NCI-H524 treated with DMSO at 0.1 percent for 48 hours (cell line): ENCODE data around the gene SLC10A6.
"Not testable (repeated sequence)": the region's sequence is repeated elsewhere in the genome, so short reads cannot be mapped to it uniquely, and the experiment has no call there.

ENCODE experiments used
- DNase-seq: peaks from one replicate; lab custom pipeline; 2025; lab: John Stamatoyannopoulos, UW

The SLC10A6 gene, protein sequence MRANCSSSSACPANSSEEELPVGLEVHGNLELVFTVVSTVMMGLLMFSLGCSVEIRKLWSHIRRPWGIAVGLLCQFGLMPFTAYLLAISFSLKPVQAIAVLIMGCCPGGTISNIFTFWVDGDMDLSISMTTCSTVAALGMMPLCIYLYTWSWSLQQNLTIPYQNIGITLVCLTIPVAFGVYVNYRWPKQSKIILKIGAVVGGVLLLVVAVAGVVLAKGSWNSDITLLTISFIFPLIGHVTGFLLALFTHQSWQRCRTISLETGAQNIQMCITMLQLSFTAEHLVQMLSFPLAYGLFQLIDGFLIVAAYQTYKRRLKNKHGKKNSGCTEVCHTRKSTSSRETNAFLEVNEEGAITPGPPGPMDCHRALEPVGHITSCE

DNA sequence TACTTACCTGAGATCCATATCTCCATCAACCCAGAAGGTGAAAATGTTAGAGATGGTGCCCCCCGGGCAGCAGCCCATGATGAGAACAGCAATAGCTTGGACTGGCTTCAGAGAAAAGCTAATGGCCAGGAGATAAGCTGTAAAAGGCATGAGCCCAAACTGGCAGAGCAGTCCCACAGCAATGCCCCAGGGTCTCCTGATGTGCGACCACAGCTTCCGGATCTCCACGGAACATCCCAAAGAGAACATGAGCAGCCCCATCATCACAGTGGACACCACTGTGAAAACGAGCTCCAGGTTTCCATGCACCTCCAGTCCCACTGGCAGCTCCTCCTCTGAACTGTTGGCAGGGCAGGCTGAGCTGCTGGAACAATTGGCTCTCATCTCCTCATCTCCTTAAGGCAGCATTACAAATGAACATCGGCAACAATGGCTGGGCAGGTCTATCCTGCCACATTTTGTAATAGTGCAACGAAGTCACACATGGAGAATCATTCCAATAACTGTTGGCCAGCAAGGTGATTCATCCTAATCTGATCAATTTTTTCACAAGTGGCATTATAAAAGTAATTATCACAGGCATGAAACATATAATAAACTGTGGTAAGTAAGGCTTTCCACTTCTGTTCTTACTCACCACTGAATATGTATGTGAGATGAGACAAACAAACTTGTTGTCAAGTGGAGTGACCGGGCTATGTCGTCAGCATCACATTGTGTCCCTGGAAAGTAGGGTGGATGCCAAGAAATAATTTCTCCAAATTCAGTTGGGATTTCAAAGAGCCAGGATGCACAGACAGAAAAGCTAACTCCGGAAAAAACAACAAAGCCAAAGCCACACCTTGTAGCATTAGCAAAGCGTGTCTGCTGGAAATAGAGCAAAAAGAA, at the start of gene SLC10A6:
Gene SLC10A6, minus strand, starts transcription at position 653 of the 888 bp plus-strand sequence. Its CDS starts 269 bp downstream, at position 384.
- DNase-seq = no peak

GRCh38 chr4:86898562-86898961, 49.4 kb upstream of the SLC10A6 start:
- DNase-seq = no peak

GRCh38 chr4:86896596-86896995, 47.4 kb upstream of the SLC10A6 start:
- DNase-seq = no peak

DNA sequence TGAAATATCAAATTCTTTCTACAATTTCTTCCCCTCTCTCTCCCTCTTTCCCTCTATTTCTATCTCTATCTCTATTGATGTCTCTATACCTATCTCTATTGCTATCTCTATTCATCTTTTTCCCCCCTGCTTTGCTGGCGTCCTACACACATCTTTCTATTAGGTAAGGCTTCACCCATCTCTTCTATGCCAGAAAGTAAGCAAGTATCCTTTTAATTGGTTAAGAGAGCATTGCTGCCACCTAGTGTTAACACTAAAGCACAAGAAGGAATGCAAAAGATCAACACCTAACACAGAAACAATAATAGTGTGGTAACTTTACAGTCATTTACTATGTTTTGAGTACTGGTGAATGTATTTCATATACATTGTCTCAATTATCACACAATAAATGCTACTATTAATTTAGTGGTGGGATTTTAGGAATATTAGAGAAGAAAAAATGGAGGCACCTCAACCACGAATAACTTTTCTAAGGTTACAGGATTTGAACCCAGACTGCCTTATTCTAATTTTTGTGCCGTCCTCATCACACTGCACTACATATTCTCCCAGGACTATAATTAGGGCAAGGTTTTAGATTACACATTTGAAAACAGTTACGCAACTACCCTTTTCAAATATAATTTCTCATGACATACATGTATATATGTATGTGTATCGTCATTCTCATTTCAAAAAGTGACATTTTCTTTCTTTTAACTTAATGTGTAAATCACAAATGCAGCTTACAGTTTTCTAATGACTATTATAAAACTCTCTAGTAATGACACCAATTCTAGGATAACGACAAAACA, 46.7 kb upstream of the SLC10A6 start:
- no peak for DNase-seq

GRCh38 chr4:86894455-86894854, 45.3 kb upstream of the SLC10A6 start:
- DNase-seq = no peak

DNA sequence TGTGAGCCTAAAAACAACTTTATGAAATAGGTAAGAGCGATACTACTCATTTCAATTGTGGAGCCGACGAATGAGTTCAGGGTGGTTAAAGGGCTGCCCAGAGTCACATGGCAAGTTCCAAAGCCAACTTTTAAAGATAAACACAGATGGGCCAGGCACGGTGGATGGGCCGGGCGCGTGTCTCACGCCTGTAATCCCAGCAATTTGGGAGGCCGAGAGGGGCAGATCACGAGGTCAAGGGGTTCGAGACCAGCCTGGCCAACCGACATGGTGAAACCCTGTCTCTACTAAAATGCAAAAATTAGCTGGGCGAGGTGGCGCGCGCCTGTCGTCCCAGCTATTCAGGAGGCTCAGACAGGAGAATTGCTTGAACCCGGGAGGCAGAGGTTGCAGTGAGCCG, 44.0 kb upstream of the SLC10A6 start:
- DNase-seq = no peak

GRCh38 chr4:86892636-86892960, 43.4 kb upstream of the SLC10A6 start:
- no peak for DNase-seq

- no peak for DNase-seq
Observed at GRCh38 chr4:86891762-86892635, 42.8 kb upstream of the SLC10A6 start, which contains the start of gene C4orf36. Gene C4orf36 (minus strand): TSS chr4:86892422. CDS start chr4:86891520, 902 bp downstream.

- no peak for DNase-seq
Observed at GRCh38 chr4:86890790-86891189, 41.6 kb upstream of the SLC10A6 start.

DNA sequence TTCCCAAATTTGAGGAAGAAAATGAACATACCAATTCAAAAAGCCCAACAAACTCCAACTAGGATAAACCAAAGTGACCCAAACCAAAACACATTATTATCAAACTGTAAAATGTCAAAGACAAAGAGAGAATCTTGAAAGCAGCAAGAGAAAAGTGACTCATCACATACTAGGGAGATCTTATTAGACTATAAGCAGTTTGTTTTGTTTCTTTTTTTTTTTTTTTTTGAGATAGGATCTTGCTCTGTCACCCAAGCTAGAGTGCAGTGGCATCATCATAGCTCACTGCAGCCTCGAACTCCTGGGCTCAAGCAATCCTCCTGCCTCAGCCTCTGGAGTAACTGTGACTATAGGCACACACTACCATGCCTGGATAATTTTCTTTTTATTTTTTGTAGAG, 30.5 kb upstream of the SLC10A6 start:
- no peak for DNase-seq

DNA sequence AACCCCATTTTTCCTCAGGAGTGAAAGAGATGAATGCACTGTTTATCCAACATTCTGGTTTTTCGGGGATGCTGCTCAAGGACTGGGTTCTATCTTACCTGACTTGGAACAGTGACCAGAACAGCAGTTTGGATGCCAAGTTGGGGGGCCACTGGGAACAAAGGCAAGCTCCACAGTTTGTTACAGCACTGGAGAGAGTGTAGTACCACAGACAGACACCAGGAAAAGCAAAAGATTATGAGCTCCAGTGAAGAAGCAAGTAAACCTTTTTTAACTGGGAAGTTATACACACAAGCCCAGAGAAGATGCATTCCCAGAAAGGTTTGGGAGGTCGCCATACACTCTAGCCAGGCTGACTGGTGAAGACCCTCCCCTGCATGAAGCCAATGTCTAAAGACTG, 29.5 kb upstream of the SLC10A6 start:
- DNase-seq = no peak

DNA sequence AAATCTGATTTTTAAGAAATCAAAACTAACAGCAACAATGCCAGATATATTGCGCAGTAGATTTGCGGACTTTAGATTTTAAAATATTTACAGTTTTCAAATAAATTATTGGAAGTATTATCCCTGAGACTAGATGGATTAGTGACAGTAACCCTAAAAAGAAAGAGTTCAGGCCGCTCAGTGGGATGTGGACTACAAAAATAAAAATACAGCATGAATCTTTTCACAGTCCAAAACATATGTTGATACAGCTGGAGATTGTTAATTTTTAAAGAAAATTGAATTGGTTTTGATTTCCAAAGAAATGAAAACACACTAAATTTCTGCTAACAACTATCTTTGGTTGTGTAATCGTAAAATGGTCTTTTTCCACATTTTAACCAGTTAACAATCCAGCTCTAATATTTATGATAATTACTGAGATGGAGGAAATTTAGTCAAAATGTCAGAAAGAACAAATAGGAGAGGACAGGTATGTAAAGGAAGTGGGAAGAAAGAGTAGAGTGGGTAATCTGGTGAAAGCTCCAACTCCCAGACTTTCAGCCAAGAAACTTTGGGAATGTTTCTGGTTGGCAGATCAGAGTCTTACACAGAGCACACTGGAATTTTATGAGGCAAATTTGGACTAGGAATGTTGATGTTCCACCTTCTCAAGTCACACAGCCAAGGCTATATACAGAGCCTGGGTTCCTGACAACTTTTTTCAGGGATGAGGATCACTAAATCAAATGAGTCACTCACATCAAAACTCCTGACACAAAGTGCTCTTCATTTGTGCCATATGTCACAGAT, 27.9 kb upstream of the SLC10A6 start:
- DNase-seq = no peak

DNA sequence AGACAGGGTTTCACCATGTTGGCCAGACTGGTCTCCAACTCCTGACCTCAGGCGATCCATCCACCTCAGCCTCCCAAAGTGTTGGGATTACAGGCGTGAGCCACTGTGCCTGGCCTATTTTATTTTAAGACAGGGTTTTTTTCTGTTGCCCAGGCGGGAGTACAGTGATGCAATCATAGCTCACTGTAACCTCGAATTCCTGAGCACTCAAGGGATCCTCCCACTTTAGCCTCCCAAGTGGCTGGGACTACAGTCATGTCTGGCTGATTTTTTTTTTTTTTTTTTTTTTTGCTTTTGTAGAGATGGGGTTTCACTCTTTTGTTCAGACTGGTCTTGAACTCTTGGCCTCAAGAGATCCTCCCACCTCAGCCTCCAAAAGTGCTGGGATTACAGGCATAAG, 26.3 kb upstream of the SLC10A6 start:
- DNase-seq = not testable (repeated sequence)

- DNase-seq = no peak
Observed at GRCh38 chr4:86872135-86872534, 23.0 kb upstream of the SLC10A6 start.

- DNase-seq = no peak
Observed at GRCh38 chr4:86870442-86871069, 21.4 kb upstream of the SLC10A6 start.

GRCh38 chr4:86857341-86858052, 8.3 kb upstream of the SLC10A6 start:
- no peak for DNase-seq

DNA sequence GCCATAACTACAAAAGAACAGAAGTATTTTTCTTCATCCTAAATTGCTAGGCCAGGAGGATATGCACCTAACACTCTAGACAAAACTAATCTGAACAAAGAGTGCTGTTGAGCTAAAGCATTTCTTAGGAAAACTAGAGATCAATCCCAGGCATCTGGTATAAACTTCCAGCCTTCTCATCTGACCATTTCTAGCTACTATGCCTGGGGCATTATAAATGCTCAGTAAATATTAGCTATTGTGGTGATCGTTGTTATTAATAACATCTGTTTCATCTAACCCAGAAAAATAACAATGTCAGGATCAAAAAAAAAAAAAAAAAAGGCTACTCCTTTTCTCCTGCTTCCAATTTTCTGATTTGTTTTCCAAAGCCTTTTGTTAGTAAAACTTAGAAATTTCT, 7.7 kb upstream of the SLC10A6 start:
- no peak for DNase-seq

GRCh38 chr4:86855572-86855971, 6.4 kb upstream of the SLC10A6 start:
- DNase-seq = no peak

- no peak for DNase-seq
Observed at GRCh38 chr4:86853209-86853608, 4.0 kb upstream of the SLC10A6 start.
